Keratinocyte (primary cell): ENCODE data around the gene SERPINA1. TPM values are rescaled to one million over a fixed set of nuclear protein-coding genes. Genes with fewer than 3 reads are reported as not detected.

Experiments
- DNase-seq: peaks from one replicate; pipeline ENCODE4 v3.0.0-alpha.2; 2011; ENCODE audit warnings: low read depth, missing footprints, low spot score
- FAIRE-seq: peaks from 2 replicates; lab custom pipeline; 2011; peaks lifted over from hg19 to GRCh38; lab: Jason Lieb, UNC
- H2AFZ ChIP-seq: 2 replicates; pipeline ENCODE4 v1.6.0; 2012; ENCODE audit warnings: low read length, control low read depth, inconsistent platforms; ENCODE audit not compliant: control insufficient read depth
- H3K27ac ChIP-seq: 2 replicates; pipeline ENCODE4 v1.5.1; 2011; ENCODE audit warnings: low read length; ENCODE audit not compliant: control insufficient read depth, insufficient read depth
- H3K27me3 ChIP-seq: 3 replicates; pipeline ENCODE4 v1.6.0; 2011; ENCODE audit warnings: low read length; ENCODE audit not compliant: control insufficient read depth, insufficient read depth; ENCODE audit errors: extremely low read depth
- H3K36me3 ChIP-seq, 2 experiments: 2 replicates in 1 of 2; 3 replicates in 1 of 2; pipeline ENCODE4 v1.5.1; 2011; ENCODE audit warnings: low read length in 2 of 2, mild to moderate bottlenecking in 1 of 2; ENCODE audit not compliant: control insufficient read depth in 2 of 2, insufficient read depth in 2 of 2; ENCODE audit errors: extremely low read depth in 1 of 2
- H3K4me1 ChIP-seq: 3 replicates; pipeline ENCODE4 v1.5.1; 2011; ENCODE audit warnings: low read length; ENCODE audit not compliant: control insufficient read depth, insufficient read depth; ENCODE audit errors: extremely low read depth
- H3K4me2 ChIP-seq: 3 replicates; pipeline ENCODE4 v1.6.0; 2011; ENCODE audit warnings: low read depth, low read length; ENCODE audit not compliant: control insufficient read depth, insufficient read depth; ENCODE audit errors: extremely low read depth
- H3K4me3 ChIP-seq, 3 experiments: fragments of 200-600 bp in 1 of 3; sonication (generic) in 1 of 3; 2 replicates in 2 of 3; 3 replicates in 1 of 3; pipeline ENCODE4 v1.5.1; 2011 to 2016; ENCODE audit warnings: low read length in 3 of 3, mild to moderate bottlenecking in 3 of 3, control low read depth in 2 of 3, inconsistent platforms in 1 of 3, low read depth in 1 of 3, mixed read lengths in 1 of 3, mixed run types in 1 of 3, moderate library complexity in 1 of 3; ENCODE audit not compliant: control insufficient read depth in 2 of 3, insufficient read depth in 2 of 3; ENCODE audit errors: extremely low read depth in 1 of 3
- H3K79me2 ChIP-seq: 2 replicates; pipeline ENCODE4 v1.6.0; 2012; ENCODE audit warnings: low read length; ENCODE audit not compliant: control insufficient read depth, insufficient read depth
- H3K9ac ChIP-seq: 3 replicates; pipeline ENCODE4 v1.6.0; 2011; ENCODE audit warnings: low read length; ENCODE audit not compliant: control insufficient read depth, insufficient read depth; ENCODE audit errors: extremely low read depth
- H3K9me1 ChIP-seq: 3 replicates; pipeline ENCODE4 v1.6.0; 2011; ENCODE audit warnings: low read length; ENCODE audit not compliant: control insufficient read depth, insufficient read depth; ENCODE audit errors: extremely low read depth
- H3K9me3 ChIP-seq: 2 replicates; pipeline ENCODE4 v1.5.1; 2012; ENCODE audit warnings: low read depth, low read length; ENCODE audit not compliant: control insufficient read depth
- H4K20me1 ChIP-seq: 3 replicates; pipeline ENCODE4 v1.6.0; 2011; ENCODE audit warnings: low read length; ENCODE audit not compliant: control insufficient read depth, insufficient read depth; ENCODE audit errors: extremely low read depth
- EZH2 ChIP-seq: IDR thresholded peaks from one replicate; pipeline ENCODE4 v1.6.1; 2012; ENCODE audit warnings: inconsistent platforms, mild to moderate bottlenecking, low read length, moderate library complexity
- dilution Hi-C: fragments of 300-500 bp; cut with MboI; formaldehyde crosslinking; loops from one replicate; pipeline ENCODE4 v1.7.0; 2020; ENCODE audit warnings: low sequenced_read_pairs; ENCODE audit not compliant: extremely low pct_ligation_motif_present
- polyA plus RNA-seq, 5 experiments: library from polyadenylated mRNA; depleted of rRNA in 3 of 5; stranded (reverse) in 3 of 5; stranded (forward) in 1 of 5; unstranded in 1 of 5; fragments of >200 nt; gene quantifications; 1 replicate in 1 of 5; 2 replicates in 3 of 5; 3 replicates in 1 of 5; pipeline versions ENCODE4 v1.2.1 to v1.2.3, GENCODE V29; 2011 to 2012; ENCODE audit warnings: missing spikeins in 2 of 5, low read depth in 1 of 5, low replicate concordance in 1 of 5
- TF ChIP-seq, protein P1 (sequence below), 3 experiments: IDR thresholded peaks in 1 of 3; conservative IDR thresholded peaks in 1 of 3; optimal IDR thresholded peaks in 1 of 3; 2 replicates in 2 of 3; 3 replicates in 1 of 3; pipeline versions ENCODE3 to v1.5.1; 2011; ENCODE audit warnings: low read length in 3 of 3, mild to moderate bottlenecking in 3 of 3, moderate library complexity in 2 of 3, control low read depth in 1 of 3, inconsistent platforms in 1 of 3; ENCODE audit not compliant: insufficient read depth in 2 of 3; ENCODE audit errors: extremely low read depth in 1 of 3

Gene SERPINA1
- polyA plus RNA-seq, 1 donor (not counting 4 experiments of a cell fraction or from before 2014, with no cell fraction given): 0.71 TPM

DNA sequence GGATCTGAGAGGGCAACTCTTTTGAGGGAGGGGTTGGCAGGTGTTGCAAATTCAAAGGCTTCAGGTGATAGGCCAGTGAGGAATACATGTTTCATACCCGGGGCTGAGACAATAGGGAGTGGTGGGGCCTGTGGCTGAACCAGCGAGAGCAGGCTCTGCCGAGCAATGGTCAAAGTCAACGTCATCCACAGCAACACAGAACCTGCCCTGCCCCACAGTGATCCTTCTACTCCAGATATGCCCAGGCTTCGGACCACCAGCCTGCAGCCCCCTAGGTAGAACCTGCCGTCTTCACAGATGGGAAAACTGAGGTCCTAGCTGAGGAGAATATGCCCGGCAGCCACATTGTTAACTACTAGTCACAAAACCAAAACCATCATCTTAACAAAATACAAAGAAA, 4.1 kb downstream of the SERPINA1 start:
- Histone ChIP-seq H3K9me3 (no peaks in the 10 kb centered on the region), H3K27ac (no peak overlapping the region), H3K36me3 (no peaks in the 10 kb centered on the region), H3K27me3 (peaks cover 8% of the 10 kb centered on the region), H3K4me3 (no peak overlapping the region), H3K9me1 (no peaks in the 10 kb centered on the region), H3K79me2 (no peaks in the 10 kb centered on the region), H3K9ac (no peak overlapping the region), H3K4me2 (no peak overlapping the region), H2AFZ (no peak overlapping the region), H4K20me1 (no peaks in the 10 kb centered on the region), H3K4me1 (no peaks in the 10 kb centered on the region)
- DNase-seq (no peak), FAIRE-seq (no peak)
- TF ChIP-seq EZH2: no peak
- TF ChIP-seq, protein P1, sequence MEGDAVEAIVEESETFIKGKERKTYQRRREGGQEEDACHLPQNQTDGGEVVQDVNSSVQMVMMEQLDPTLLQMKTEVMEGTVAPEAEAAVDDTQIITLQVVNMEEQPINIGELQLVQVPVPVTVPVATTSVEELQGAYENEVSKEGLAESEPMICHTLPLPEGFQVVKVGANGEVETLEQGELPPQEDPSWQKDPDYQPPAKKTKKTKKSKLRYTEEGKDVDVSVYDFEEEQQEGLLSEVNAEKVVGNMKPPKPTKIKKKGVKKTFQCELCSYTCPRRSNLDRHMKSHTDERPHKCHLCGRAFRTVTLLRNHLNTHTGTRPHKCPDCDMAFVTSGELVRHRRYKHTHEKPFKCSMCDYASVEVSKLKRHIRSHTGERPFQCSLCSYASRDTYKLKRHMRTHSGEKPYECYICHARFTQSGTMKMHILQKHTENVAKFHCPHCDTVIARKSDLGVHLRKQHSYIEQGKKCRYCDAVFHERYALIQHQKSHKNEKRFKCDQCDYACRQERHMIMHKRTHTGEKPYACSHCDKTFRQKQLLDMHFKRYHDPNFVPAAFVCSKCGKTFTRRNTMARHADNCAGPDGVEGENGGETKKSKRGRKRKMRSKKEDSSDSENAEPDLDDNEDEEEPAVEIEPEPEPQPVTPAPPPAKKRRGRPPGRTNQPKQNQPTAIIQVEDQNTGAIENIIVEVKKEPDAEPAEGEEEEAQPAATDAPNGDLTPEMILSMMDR (optimal IDR thresholded peaks at IDR 0.05 in 1 of 3, IDR thresholded peaks at IDR 0.05 in 1 of 3, conservative IDR thresholded peaks at IDR 0.05 in 1 of 3; ENCODE audit: extremely low read depth in 1 of 3, insufficient read depth in 2 of 3, low read length in 3 of 3): no peak
- dilution Hi-C loops: no loop called here

DNA sequence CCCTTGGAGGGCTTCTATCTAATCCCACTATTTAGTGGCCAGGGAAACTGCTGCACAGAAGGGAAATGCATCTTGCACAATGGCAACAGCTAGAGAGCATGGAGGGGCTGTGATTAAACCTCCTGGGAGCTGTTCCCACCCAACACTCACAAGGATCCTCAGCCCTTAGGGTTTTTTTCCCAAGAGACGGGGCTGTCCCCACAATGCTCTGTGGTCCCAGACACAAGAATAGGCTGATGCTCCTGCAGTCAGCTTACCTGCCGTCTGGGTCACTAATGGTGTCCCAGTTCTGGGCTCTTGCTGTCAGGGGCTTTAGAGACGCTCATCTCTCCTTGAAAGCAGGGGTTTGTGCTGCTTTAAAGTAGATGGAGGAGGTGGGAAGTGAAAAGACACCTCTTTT, 4.6 kb downstream of the SERPINA1 start:
- Histone ChIP-seq H3K4me3 (no peak overlapping the region), H3K36me3 (no peaks in the 10 kb centered on the region), H3K4me1 (no peaks in the 10 kb centered on the region), H2AFZ (no peak overlapping the region), H3K27me3 (peaks cover 8% of the 10 kb centered on the region), H3K9me1 (no peaks in the 10 kb centered on the region), H3K9me3 (no peaks in the 10 kb centered on the region), H3K27ac (no peak overlapping the region), H4K20me1 (no peaks in the 10 kb centered on the region), H3K4me2 (no peak overlapping the region), H3K9ac (no peak overlapping the region), H3K79me2 (no peaks in the 10 kb centered on the region)
- FAIRE-seq (no peak), DNase-seq (no peak)
- TF ChIP-seq, protein P1 (optimal IDR thresholded peaks at IDR 0.05 in 1 of 3, IDR thresholded peaks at IDR 0.05 in 1 of 3, conservative IDR thresholded peaks at IDR 0.05 in 1 of 3; ENCODE audit: extremely low read depth in 1 of 3, insufficient read depth in 2 of 3, low read length in 3 of 3): no peak
- TF ChIP-seq EZH2: no peak
- dilution Hi-C loops: no loop called here
